Left lung (tissue), 10 donors: ENCODE data around the gene MYLK. TPM values are rescaled to one million over a fixed set of nuclear protein-coding genes. Genes with fewer than 3 reads are reported as not detected.

Experiments
- ATAC-seq: fragments of 200-7000 bp; cut with Tn5 transposase; one replicate; pipeline ENCODE4 v1.9.1; 2020; ENCODE audit warnings: moderate library complexity
- DNase-seq, 4 donors: peaks; one replicate each; pipeline ENCODE4 v3.0.0-alpha.2; 2013 to 2020
- H3K27ac ChIP-seq, 2 donors: fragments of 200-600 bp; sonication (generic) in 1 of 2; one replicate each; pipeline versions ENCODE4 v1.5.0 to v1.8.0; 2020 to 2021
- H3K27me3 ChIP-seq, 2 donors: fragments of 200-600 bp; sonication (generic) in 1 of 2; one replicate each; pipeline versions ENCODE4 v1.5.0 to v1.8.0; 2020 to 2021
- H3K36me3 ChIP-seq, 2 donors: fragments of 200-600 bp; sonication (generic) in 1 of 2; one replicate each; pipeline versions ENCODE4 v1.5.0 to v1.8.0; 2020 to 2021
- H3K4me1 ChIP-seq, 2 donors: fragments of 200-600 bp; one replicate each; pipeline ENCODE4 v1.8.0; 2021
- H3K4me3 ChIP-seq, 2 donors: fragments of 200-600 bp; sonication (generic) in 1 of 2; one replicate each; pipeline versions ENCODE4 v1.5.0 to v1.8.0; 2020 to 2021; ENCODE audit warnings: mild to moderate bottlenecking in 1 of 2
- H3K9me3 ChIP-seq, 2 donors: fragments of 200-600 bp; sonication (generic) in 1 of 2; one replicate each; pipeline versions ENCODE4 v1.5.0 to v1.8.0; 2020 to 2021
- intact Hi-C, 2 donors: fragments of 100-400 bp; cut with DNase I; formaldehyde crosslinking; loops; one replicate each; pipeline versions ENCODE4 v1.11.2 to v1.14.2; 2022
- polyA plus RNA-seq, 6 donors: library from polyadenylated mRNA; unstranded; fragments of 120-200 nt; gene quantifications; one replicate each; pipeline ENCODE4 v1.2.1, GENCODE V29; 2013; ENCODE audit not compliant: insufficient read length in 6 of 6
- total RNA-seq, 2 donors: library from RNA; stranded (reverse); fragmentation: NEBNext Ultra II Directional; extraction: Animal tissue kit (Norgen Biotek cat#: 25700); gene quantifications; one replicate each; pipeline ENCODE4 v1.2.1, GENCODE V29; 2021
- TF ChIP-seq, protein P1 (sequence below), 2 donors: fragments of 200-600 bp; sonication (generic) in 1 of 2; IDR thresholded peaks; one replicate each; pipeline versions ENCODE4 v1.5.0 to v1.8.0; 2021; ENCODE audit warnings: antibody characterized with exemption in 2 of 2
- donor health status: DM: no; HTN: yes; CAD: no.
- donor health status: DM: no; HTN: no; CAD: no.

Gene MYLK
- total and polyA plus RNA-seq, 8 donors, result 155 to 468 (median 410) TPM

DNA sequence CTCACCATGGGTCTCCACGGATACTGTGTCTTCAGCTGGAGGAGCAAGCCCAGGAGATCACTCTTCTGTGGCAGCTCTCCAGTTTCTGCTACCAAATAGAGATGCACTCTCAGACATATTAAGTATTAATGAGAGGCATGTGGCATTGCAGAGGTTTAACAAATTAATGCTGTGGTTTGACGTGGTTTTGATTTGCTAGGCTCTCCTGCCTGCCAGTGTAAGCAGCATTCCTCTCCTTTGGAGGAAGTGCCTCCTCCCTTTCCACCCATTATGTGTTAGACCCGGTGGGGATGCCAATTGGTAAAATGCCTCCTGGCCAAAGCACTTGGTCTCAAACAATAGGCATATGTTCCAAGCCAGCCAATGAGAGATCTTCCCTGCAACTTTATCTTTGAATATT is 124.8 kb downstream of the MYLK start:
- Histone ChIP-seq H3K4me3 (no peak overlapping the region), H3K4me1 (peaks cover 10 to 14% of the 10 kb centered on the region in 2 donors), H3K27ac (no peak overlapping the region), H3K36me3 (no peaks in the 10 kb centered on the region), H3K9me3 (no peaks in the 10 kb centered on the region), H3K27me3 (no peaks in the 10 kb centered on the region)
- ATAC-seq, result no peak
- TF ChIP-seq, protein P1, sequence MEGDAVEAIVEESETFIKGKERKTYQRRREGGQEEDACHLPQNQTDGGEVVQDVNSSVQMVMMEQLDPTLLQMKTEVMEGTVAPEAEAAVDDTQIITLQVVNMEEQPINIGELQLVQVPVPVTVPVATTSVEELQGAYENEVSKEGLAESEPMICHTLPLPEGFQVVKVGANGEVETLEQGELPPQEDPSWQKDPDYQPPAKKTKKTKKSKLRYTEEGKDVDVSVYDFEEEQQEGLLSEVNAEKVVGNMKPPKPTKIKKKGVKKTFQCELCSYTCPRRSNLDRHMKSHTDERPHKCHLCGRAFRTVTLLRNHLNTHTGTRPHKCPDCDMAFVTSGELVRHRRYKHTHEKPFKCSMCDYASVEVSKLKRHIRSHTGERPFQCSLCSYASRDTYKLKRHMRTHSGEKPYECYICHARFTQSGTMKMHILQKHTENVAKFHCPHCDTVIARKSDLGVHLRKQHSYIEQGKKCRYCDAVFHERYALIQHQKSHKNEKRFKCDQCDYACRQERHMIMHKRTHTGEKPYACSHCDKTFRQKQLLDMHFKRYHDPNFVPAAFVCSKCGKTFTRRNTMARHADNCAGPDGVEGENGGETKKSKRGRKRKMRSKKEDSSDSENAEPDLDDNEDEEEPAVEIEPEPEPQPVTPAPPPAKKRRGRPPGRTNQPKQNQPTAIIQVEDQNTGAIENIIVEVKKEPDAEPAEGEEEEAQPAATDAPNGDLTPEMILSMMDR (IDR thresholded peaks at IDR 0.05), result no peak
- intact Hi-C loops, result no loop called here
- DNase-seq, result no peak

DNA sequence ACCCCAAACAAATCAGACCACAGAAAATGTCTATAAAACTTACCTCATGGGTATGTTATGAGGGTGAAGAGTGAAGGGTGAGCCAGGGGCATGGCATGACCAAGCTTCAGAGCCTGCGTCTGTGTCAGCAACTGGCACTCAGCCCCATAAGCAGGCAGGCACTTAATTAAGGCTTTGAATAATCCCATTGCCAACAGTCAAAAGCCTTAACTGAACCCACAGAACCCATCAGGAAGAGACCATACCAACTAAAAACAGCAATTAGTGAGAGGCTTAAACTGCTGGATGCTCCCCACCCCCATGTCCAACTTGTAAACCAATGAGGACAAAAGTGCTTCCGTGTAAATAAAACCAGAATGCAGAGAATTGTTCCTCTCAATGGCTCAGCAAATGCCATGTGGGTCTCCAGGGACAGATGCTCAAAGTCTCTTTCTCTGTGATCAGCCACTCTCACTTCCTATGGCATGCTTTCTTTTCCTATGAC is 126.0 kb downstream of the MYLK start:
- ATAC-seq (no peak), DNase-seq (no peak)
- H3K27ac ChIP-seq, result peak overlapping the region in 1 of 2 donors; percentile 27
- H3K27me3 ChIP-seq, result no peaks in the 10 kb centered on the region
- TF ChIP-seq, protein P1 (IDR thresholded peaks at IDR 0.05), result no peak
- H3K4me3 ChIP-seq, result no peak overlapping the region
- H3K4me1 ChIP-seq, result peaks cover 10 to 14% of the 10 kb centered on the region in 2 donors
- intact Hi-C loops, result no loop called here
- H3K9me3 ChIP-seq, result no peaks in the 10 kb centered on the region
- no peaks in the 10 kb centered on the region for H3K36me3 ChIP-seq

DNA sequence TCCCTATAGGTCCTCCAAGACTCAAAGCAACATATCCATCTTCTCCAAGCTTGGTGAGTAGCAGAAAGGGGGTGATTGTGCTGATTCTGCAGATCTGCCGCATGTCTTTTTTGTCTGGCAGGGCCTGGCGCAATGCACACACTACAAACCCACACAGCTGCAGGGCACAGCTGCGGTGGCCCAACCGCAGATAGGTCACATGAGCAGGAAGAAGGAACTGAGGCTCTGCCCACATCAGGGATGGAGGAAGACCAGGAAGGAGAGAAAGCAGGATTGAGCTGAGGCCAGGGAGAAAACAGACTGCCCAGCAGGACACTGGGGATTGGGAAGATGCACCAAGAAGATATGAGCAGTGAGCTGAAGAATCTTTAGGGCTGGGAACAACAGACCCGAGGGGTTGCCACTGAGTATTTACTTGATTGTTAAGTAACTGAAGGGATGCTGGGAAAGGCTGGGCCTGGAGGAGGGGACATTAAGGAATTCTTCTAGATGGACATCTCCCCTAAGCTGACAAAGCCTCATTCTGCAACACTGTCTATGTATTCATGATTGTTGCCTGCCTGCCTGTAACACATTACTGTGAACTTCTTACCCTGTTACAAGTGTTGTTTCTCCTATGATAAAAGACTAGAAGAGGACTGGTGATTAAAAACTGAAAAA is 126.7 kb downstream of the MYLK start:
- DNase-seq (peak in 1 of 4 donors; percentile 76), ATAC-seq (peak; percentile 50)
- H3K27me3 ChIP-seq, result no peaks in the 10 kb centered on the region
- intact Hi-C loops, result no loop called here
- no peaks in the 10 kb centered on the region for H3K9me3 ChIP-seq
- no peaks in the 10 kb centered on the region for H3K36me3 ChIP-seq
- TF ChIP-seq, protein P1 (IDR thresholded peaks at IDR 0.05), result no peak
- H3K27ac ChIP-seq, result peak overlapping the region in 1 of 2 donors; percentile 27
- peaks cover 13 to 14% of the 10 kb centered on the region in 2 donors for H3K4me1 ChIP-seq
- no peak overlapping the region for H3K4me3 ChIP-seq

DNA sequence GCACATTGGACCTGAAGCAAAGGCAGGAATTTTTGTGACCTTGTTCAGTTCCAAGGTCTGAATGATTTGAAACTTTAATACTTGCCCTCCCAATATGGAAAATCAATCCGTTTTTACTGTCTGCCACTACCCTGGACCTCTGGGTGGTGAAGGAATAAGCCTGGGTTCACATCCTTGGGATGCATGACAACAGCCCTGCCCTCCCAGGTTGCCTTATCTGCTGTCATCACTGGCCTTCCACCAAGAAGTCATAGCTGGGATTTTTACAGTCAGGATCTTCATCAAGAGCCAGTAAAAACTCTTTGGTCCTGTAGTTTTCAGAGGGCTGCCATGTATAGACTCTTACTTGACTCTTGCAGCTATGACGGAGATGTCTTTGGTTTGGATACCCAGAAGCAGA is 128.6 kb downstream of the MYLK start:
- no peak overlapping the region for H3K27ac ChIP-seq
- ATAC-seq, result no peak
- intact Hi-C loops, result no loop called here

DNA sequence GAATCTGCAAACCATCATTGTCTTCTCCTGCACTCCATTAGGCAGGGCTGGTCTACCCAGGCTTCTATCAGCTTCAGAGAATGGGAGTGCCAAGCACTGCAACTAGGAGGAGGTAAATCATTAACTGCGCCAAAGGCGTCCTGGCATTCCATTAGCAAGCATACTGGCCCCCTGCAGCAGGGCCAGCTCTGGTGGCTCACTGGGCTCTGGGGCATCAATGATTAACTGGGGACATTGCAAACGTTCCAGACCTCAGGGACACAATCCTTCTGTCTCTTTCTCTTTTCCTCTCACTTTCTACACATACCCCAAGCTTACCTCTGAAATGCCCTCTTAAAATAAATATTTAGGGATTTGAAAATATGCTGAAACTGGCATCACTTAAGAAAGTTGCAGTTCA is 129.0 kb downstream of the MYLK start:
- TF ChIP-seq, protein P1 (IDR thresholded peaks at IDR 0.05), result no peak
- ATAC-seq (peak; percentile 76), DNase-seq (peak in 2 of 4 donors; percentile 49 to 50)
- intact Hi-C loops, result no loop called here
- Histone ChIP-seq H3K9me3 (no peaks in the 10 kb centered on the region), H3K4me3 (no peak overlapping the region), H3K36me3 (no peaks in the 10 kb centered on the region), H3K27ac (no peak overlapping the region), H3K4me1 (peaks cover 26 to 29% of the 10 kb centered on the region in 2 donors), H3K27me3 (no peaks in the 10 kb centered on the region)

More for the DNA sequence above, 128.6 kb downstream of the MYLK start:
- Histone ChIP-seq H3K4me1 (peaks cover 22 to 25% of the 10 kb centered on the region in 2 donors), H3K9me3 (no peaks in the 10 kb centered on the region), H3K4me3 (no peak overlapping the region), H3K36me3 (no peaks in the 10 kb centered on the region), H3K27me3 (no peaks in the 10 kb centered on the region)
- TF ChIP-seq, protein P1 (IDR thresholded peaks at IDR 0.05), result no peak
- no peak for DNase-seq
